GM12878 (cell line): ENCODE data around the gene DOK1.

Experiments used
- CEBPB ChIP-seq, 2 experiments: fragments of 150-350 bp in 1 of 2; IDR thresholded peaks; 2 replicates each; pipeline ENCODE4 v1.6.1; 2012 to 2014; ENCODE audit warnings: low read depth in 2 of 2, low read length in 2 of 2, borderline replicate concordance in 1 of 2, inconsistent platforms in 1 of 2
- TF ChIP-seq, protein P1 (sequence below): IDR thresholded peaks from 2 replicates; pipeline ENCODE4 v1.6.1; 2012; ENCODE audit warnings: low read depth, low read length, improper control_type of control experiment

DNA sequence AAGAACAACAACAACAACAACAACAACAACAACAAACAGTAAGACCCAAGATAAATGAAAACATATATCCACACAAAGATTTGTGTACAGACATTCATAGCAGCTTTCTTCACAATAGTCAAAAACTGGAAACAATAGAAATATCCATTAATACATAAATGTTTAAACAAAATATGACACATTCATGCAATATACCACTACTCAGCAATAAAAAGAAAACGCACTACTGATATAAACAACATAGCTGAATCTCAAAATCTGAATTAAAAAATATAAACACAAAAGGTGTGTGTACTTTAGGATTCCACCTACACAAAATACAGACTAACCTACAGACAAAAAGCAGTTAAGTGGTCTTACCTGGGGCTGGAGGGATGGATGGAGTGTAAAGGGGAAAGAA is 42.1 kb downstream of the DOK1 start:
- TF ChIP-seq CEBPB (IDR thresholded peaks at IDR 0.05; ENCODE audit: borderline replicate concordance in 1 of 2, low read depth in 2 of 2, low read length in 2 of 2), result no peak
- TF ChIP-seq, protein P1, sequence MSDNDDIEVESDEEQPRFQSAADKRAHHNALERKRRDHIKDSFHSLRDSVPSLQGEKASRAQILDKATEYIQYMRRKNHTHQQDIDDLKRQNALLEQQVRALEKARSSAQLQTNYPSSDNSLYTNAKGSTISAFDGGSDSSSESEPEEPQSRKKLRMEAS, result no peak
